Stimulated activated CD8-positive, alpha-beta memory T cell treated with anti-CD3 and anti-CD28 coated beads, Interleukin-4, amount 100 ng/mL, for 48 hours (primary cell): ENCODE data around the gene RHCE.
"Not testable (repeated sequence)": the region's sequence is repeated elsewhere in the genome, so short reads cannot be mapped to it uniquely, and the experiment has no call there.

Source experiments
- DNase-seq: peaks from one replicate; pipeline ENCODE4 v3.0.0-alpha.2; 2020

The RHCE gene

GRCh38 chr1:25432749-25433388, 12.2 kb upstream of the RHCE start:
- no peak for DNase-seq

GRCh38 chr1:25431955-25432719, 11.5 kb upstream of the RHCE start:
- DNase-seq, result no peak

GRCh38 chr1:25430967-25431881, 10.6 kb upstream of the RHCE start:
- DNase-seq, result no peak

GRCh38 chr1:25430073-25430966, 9.7 kb upstream of the RHCE start, which contains the start of gene MACO1:
Gene MACO1 (plus strand): TSS chr1:25430897. CDS start chr1:25431099, 202 bp downstream.
- DNase-seq, result peak; percentile 98

GRCh38 chr1:25428475-25429166, 8.0 kb upstream of the RHCE start:
- no peak for DNase-seq

GRCh38 chr1:25427696-25428095, 7.1 kb upstream of the RHCE start:
- no peak for DNase-seq

- DNase-seq, result no peak
Measured at GRCh38 chr1:25425098-25426085, 4.8 kb upstream of the RHCE start.

GRCh38 chr1:25423206-25423605, 2.6 kb upstream of the RHCE start:
- DNase-seq, result not testable (repeated sequence)

GRCh38 chr1:25419339-25419738, 1.3 kb downstream of the RHCE start:
- not testable (repeated sequence) for DNase-seq

GRCh38 chr1:25417280-25417679, 3.3 kb downstream of the RHCE start:
- DNase-seq, result not testable (repeated sequence)

GRCh38 chr1:25414578-25414977, 6.0 kb downstream of the RHCE start:
- not testable (repeated sequence) for DNase-seq

- DNase-seq, result not testable (repeated sequence)
Measured at GRCh38 chr1:25414157-25414556, 6.5 kb downstream of the RHCE start.

- DNase-seq, result not testable (repeated sequence)
Measured at GRCh38 chr1:25412872-25413623, 7.6 kb downstream of the RHCE start.

- DNase-seq, result not testable (repeated sequence)
Measured at GRCh38 chr1:25409641-25410427, 10.8 kb downstream of the RHCE start.

- DNase-seq, result not testable (repeated sequence)
Measured at GRCh38 chr1:25405731-25406305, 14.8 kb downstream of the RHCE start.

GRCh38 chr1:25402947-25403803, 17.4 kb downstream of the RHCE start:
- peak; percentile 34 for DNase-seq

- DNase-seq, result not testable (repeated sequence)
Measured at GRCh38 chr1:25398079-25398478, 22.5 kb downstream of the RHCE start.
